Gastroesophageal sphincter (tissue), 4 donors: ENCODE results near the gene CNKSR3. TPM values are rescaled to one million over a fixed set of nuclear protein-coding genes. Genes with fewer than 3 reads are reported as not detected.

Experiments used
- ATAC-seq: fragments of 150-250 bp; one replicate; pipeline ENCODE4 v1.9.1; 2016; ENCODE audit warnings: mild to moderate bottlenecking, moderate library complexity
- H3K27ac ChIP-seq, 4 donors: fragments of 200-600 bp; sonication (generic) in 3 of 4; 1 replicate in 3 of 4; 2 replicates in 1 of 4; pipeline ENCODE4 v1.5.1; 2016 to 2019
- H3K27me3 ChIP-seq: fragments of 200-600 bp; sonication (generic); one replicate; pipeline ENCODE4 v1.5.1; 2019
- H3K36me3 ChIP-seq, 2 donors: fragments of 200-600 bp; sonication (generic); one replicate each; pipeline ENCODE4 v1.5.1; 2019; ENCODE audit warnings: control low read depth in 1 of 2
- H3K4me1 ChIP-seq, 3 donors: fragments of 200-600 bp; sonication (generic); 1 replicate in 2 of 3; 2 replicates in 1 of 3; pipeline ENCODE4 v1.5.1; 2016 to 2019; ENCODE audit warnings: control low read depth in 2 of 3
- H3K4me3 ChIP-seq, 2 donors: fragments of 200-600 bp; sonication (generic); one replicate each; pipeline ENCODE4 v1.5.1; 2019; ENCODE audit warnings: mild to moderate bottlenecking in 1 of 2, moderate library complexity in 1 of 2
- H3K9me3 ChIP-seq, 3 donors: fragments of 200-600 bp; sonication (generic); one replicate each; pipeline ENCODE4 v1.5.1; 2017 to 2019; ENCODE audit warnings: control low read depth in 2 of 3
- CTCF ChIP-seq, 4 experiments: fragments of 200-600 bp in 2 of 4; fragments of 450-650 bp in 2 of 4; sonication (generic) in 1 of 4; IDR thresholded peaks; one replicate each; pipeline ENCODE4 v1.5.1; 2017 to 2019; ENCODE audit warnings: antibody characterized with exemption in 4 of 4, mild to moderate bottlenecking in 2 of 4, moderate library complexity in 2 of 4
- EP300 ChIP-seq: sonication (generic); formaldehyde crosslinking; IDR thresholded peaks from one replicate; pipeline ENCODE4 v1.6.1; 2017; ENCODE audit warnings: antibody characterized with exemption, mild to moderate bottlenecking
- POLR2A ChIP-seq, 2 donors: fragments of 450-650 bp; IDR thresholded peaks; one replicate each; pipeline ENCODE4 v1.6.1; 2017; ENCODE audit warnings: antibody characterized with exemption in 2 of 2, mild to moderate bottlenecking in 2 of 2, moderate library complexity in 1 of 2
- POLR2AphosphoS5 ChIP-seq: sonication (generic); formaldehyde crosslinking; IDR thresholded peaks from one replicate; pipeline ENCODE4 v1.6.1; 2017; ENCODE audit warnings: antibody characterized with exemption
- WGBS, 2 donors: methylation state at CpG; one replicate each; pipeline ENCODE4 v1.1.5; 2018; ENCODE audit warnings: low coverage in 1 of 2; 5-methylcytosine and 5-hydroxymethylcytosine counted together
- total RNA-seq, 4 donors: library from RNA; depleted of rRNA; stranded (reverse); fragments of >200 nt; gene quantifications; one replicate each; pipeline ENCODE4 v1.1.0, GENCODE V29; 2016

Gene CNKSR3
- total RNA-seq, 4 donors from 2014 or later = 12.9 to 28.9 (median 16.0) TPM

GRCh38 chr6:154446984-154447383, 63.5 kb downstream of the CNKSR3 start:
- Histone ChIP-seq H3K36me3 (no peaks in the 10 kb centered on the region), H3K4me3 (no peak overlapping the region), H3K27ac (peak overlapping the region; percentile 74 to 88 (median 84)), H3K9me3 (no peaks in the 10 kb centered on the region), H3K4me1 (peaks cover 11 to 32% (median 17%) of the 10 kb centered on the region in 3 donors), H3K27me3 (no peaks in the 10 kb centered on the region)
- WGBS, 2 donors = 92 to 100% methylated on average over 1 to 7 of the region's 8 CpGs
- no peak for ATAC-seq
- no peak for TF ChIP-seq EP300
- TF ChIP-seq CTCF (IDR thresholded peaks at IDR 0.05) = no peak
- TF ChIP-seq POLR2A (IDR thresholded peaks at IDR 0.05) = no peak
- TF ChIP-seq POLR2AphosphoS5 = no peak

- Histone ChIP-seq H3K27ac (peak overlapping the region in 1 of 4 donors; percentile 88), H3K9me3 (no peaks in the 10 kb centered on the region), H3K27me3 (no peaks in the 10 kb centered on the region), H3K36me3 (peaks cover 0 to 4% of the 10 kb centered on the region in 2 donors), H3K4me3 (no peak overlapping the region), H3K4me1 (peaks cover 11 to 32% (median 17%) of the 10 kb centered on the region in 3 donors)
- ATAC-seq = no peak
- WGBS, 2 donors = 46 to 65% methylated on average over 2 of the region's 2 CpGs
- no peak for TF ChIP-seq EP300
- TF ChIP-seq POLR2A (IDR thresholded peaks at IDR 0.05) = no peak
- no peak for TF ChIP-seq CTCF (IDR thresholded peaks at IDR 0.05)
- TF ChIP-seq POLR2AphosphoS5 = no peak
Observed at GRCh38 chr6:154445417-154445816, 65.1 kb downstream of the CNKSR3 start.

- H3K4me1 ChIP-seq = peaks cover 0 to 20% (median 3%) of the 10 kb centered on the region in 3 donors
- peaks cover 0 to 11% of the 10 kb centered on the region in 2 donors for H3K36me3 ChIP-seq
- TF ChIP-seq CTCF (IDR thresholded peaks at IDR 0.05) (no peak), POLR2AphosphoS5 (no peak), EP300 (no peak), POLR2A (IDR thresholded peaks at IDR 0.05) (no peak)
- ATAC-seq = no peak
- 93 to 96% methylated on average over 11 to 12 of the region's 12 CpGs for WGBS, 2 donors
- no peaks in the 10 kb centered on the region for H3K9me3 ChIP-seq
- H3K27me3 ChIP-seq = no peaks in the 10 kb centered on the region
- no peak overlapping the region for H3K4me3 ChIP-seq
- H3K27ac ChIP-seq = no peak overlapping the region
Observed at GRCh38 chr6:154441995-154442310, 68.5 kb downstream of the CNKSR3 start.

- TF ChIP-seq POLR2AphosphoS5 (no peak), EP300 (no peak), POLR2A (IDR thresholded peaks at IDR 0.05) (no peak), CTCF (IDR thresholded peaks at IDR 0.05) (no peak)
- Histone ChIP-seq H3K36me3 (peaks cover 0 to 15% of the 10 kb centered on the region in 2 donors), H3K9me3 (no peaks in the 10 kb centered on the region), H3K27ac (no peak overlapping the region), H3K4me3 (no peak overlapping the region), H3K27me3 (no peaks in the 10 kb centered on the region), H3K4me1 (peaks cover 0 to 14% (median 2%) of the 10 kb centered on the region in 3 donors)
- WGBS, 2 donors = 100% methylated on average over 1 of the region's 1 CpG
- ATAC-seq = no peak
Observed at GRCh38 chr6:154440422-154441043, 70.0 kb downstream of the CNKSR3 start.

GRCh38 chr6:154440022-154440421, 70.5 kb downstream of the CNKSR3 start:
- Histone ChIP-seq H3K9me3 (no peaks in the 10 kb centered on the region), H3K27me3 (no peaks in the 10 kb centered on the region), H3K4me1 (peaks cover 0 to 14% (median 2%) of the 10 kb centered on the region in 3 donors), H3K27ac (no peak overlapping the region), H3K36me3 (peaks cover 0 to 19% of the 10 kb centered on the region in 2 donors), H3K4me3 (no peak overlapping the region)
- TF ChIP-seq EP300 (no peak), POLR2AphosphoS5 (no peak), POLR2A (IDR thresholded peaks at IDR 0.05) (no peak), CTCF (IDR thresholded peaks at IDR 0.05) (no peak)
- ATAC-seq = no peak
- WGBS, 2 donors = 47 to 66% methylated on average over 3 of the region's 3 CpGs
